Stimulated activated naive B cell treated with anti-CD40 and anti-IgM and Interleukin-4, amounts not matched to agents 10 μg/mL and 1 μg/mL and 100 μg/mL, for 72 hours (primary cell): ENCODE results near the gene PEDS1.
"Not testable (repeated sequence)": the region's sequence is repeated elsewhere in the genome, so short reads cannot be mapped to it uniquely, and the experiment has no call there.

Source experiments
- ATAC-seq, 2 donors: fragments of 150-1000 bp; cut with Tn5 transposase; replicated peaks; 2 replicates each; pipeline ENCODE4 v1.10.0; 2021; ENCODE audit warnings: moderate library complexity in 1 of 2
- DNase-seq: peaks from one replicate; pipeline ENCODE4 v3.0.0; 2021
- H3K27ac Mint-ChIP-seq: one replicate; pipeline ENCODE4 v1.8.0; 2022; ENCODE audit warnings: mild to moderate bottlenecking, mixed read lengths
- H3K27me3 Mint-ChIP-seq, 2 donors: one replicate each; pipeline ENCODE4 v1.8.0; 2022; ENCODE audit warnings: mixed read lengths in 2 of 2
- H3K36me3 Mint-ChIP-seq, 2 donors: one replicate each; pipeline ENCODE4 v1.8.0; 2022; ENCODE audit warnings: mixed read lengths in 2 of 2, mild to moderate bottlenecking in 1 of 2
- H3K4me1 Mint-ChIP-seq, 2 donors: one replicate each; pipeline ENCODE4 v1.8.0; 2022; ENCODE audit warnings: mixed read lengths in 2 of 2, mild to moderate bottlenecking in 1 of 2
- H3K4me3 Mint-ChIP-seq, 2 donors: one replicate each; pipeline ENCODE4 v1.8.0; 2022; ENCODE audit warnings: mild to moderate bottlenecking in 2 of 2, mixed read lengths in 2 of 2, moderate library complexity in 1 of 2
- H3K9me3 Mint-ChIP-seq, 2 donors: one replicate each; pipeline ENCODE4 v1.8.0; 2022; ENCODE audit warnings: mixed read lengths in 2 of 2, mild to moderate bottlenecking in 1 of 2

The PEDS1 gene

GRCh38 chr20:50161494-50161893 lies 8.0 kb upstream of the PEDS1 start:
- not testable (repeated sequence) for DNase-seq, H3K36me3 Mint-ChIP-seq, H3K4me1 Mint-ChIP-seq, H3K9me3 Mint-ChIP-seq, H3K27me3 Mint-ChIP-seq, ATAC-seq, H3K27ac Mint-ChIP-seq, H3K4me3 Mint-ChIP-seq

GRCh38 chr20:50153153-50153499 lies 397 bp downstream of the PEDS1 start:
- peak; percentile 4 to 9 for ATAC-seq
- peaks cover 34 to 58% of the 10 kb centered on the region in 2 donors for H3K4me1 Mint-ChIP-seq

GRCh38 chr20:50152394-50153152 lies 950 bp downstream of the PEDS1 start:
- Mint-ChIP-seq H3K27me3 (no peaks in the 10 kb centered on the region), H3K4me1 (peaks cover 37 to 64% of the 10 kb centered on the region in 2 donors), H3K9me3 (no peaks in the 10 kb centered on the region), H3K4me3 (peak overlapping the region; percentile 92), H3K27ac (peak overlapping the region; percentile 91), H3K36me3 (peaks cover 20 to 23% of the 10 kb centered on the region in 2 donors)
- ATAC-seq (no peak), DNase-seq (no peak)

More at GRCh38 chr20:50153153-50153499, 397 bp downstream of the PEDS1 start:
- Mint-ChIP-seq H3K36me3 (peaks cover 17 to 20% of the 10 kb centered on the region in 2 donors), H3K4me3 (peak overlapping the region; percentile 92), H3K27ac (peak overlapping the region; percentile 91), H3K27me3 (no peaks in the 10 kb centered on the region), H3K9me3 (no peaks in the 10 kb centered on the region)
- DNase-seq: no peak

- peaks cover 48 to 78% of the 10 kb centered on the region in 2 donors for H3K4me1 Mint-ChIP-seq
- H3K27me3 Mint-ChIP-seq: no peaks in the 10 kb centered on the region
- H3K4me3 Mint-ChIP-seq: peak overlapping the region; percentile 0 to 92
- peak overlapping the region; percentile 70 for H3K27ac Mint-ChIP-seq
- no peaks in the 10 kb centered on the region for H3K9me3 Mint-ChIP-seq
- peaks cover 26 to 32% of the 10 kb centered on the region in 2 donors for H3K36me3 Mint-ChIP-seq
- ATAC-seq (no peak), DNase-seq (no peak)
Observed at GRCh38 chr20:50151034-50151743, 2.3 kb downstream of the PEDS1 start.

- no peak for DNase-seq
- peak overlapping the region; percentile 70 for H3K27ac Mint-ChIP-seq
- no peak for ATAC-seq
- peaks cover 29 to 36% of the 10 kb centered on the region in 2 donors for H3K36me3 Mint-ChIP-seq
- H3K9me3 Mint-ChIP-seq: no peaks in the 10 kb centered on the region
- H3K27me3 Mint-ChIP-seq: no peaks in the 10 kb centered on the region
- H3K4me1 Mint-ChIP-seq: peaks cover 52 to 84% of the 10 kb centered on the region in 2 donors
- H3K4me3 Mint-ChIP-seq: no peak overlapping the region
Observed at GRCh38 chr20:50149481-50150254, 3.9 kb downstream of the PEDS1 start.

GRCh38 chr20:50146732-50147662 lies 6.5 kb downstream of the PEDS1 start:
- Mint-ChIP-seq H3K9me3 (no peaks in the 10 kb centered on the region), H3K36me3 (peaks cover 41 to 45% of the 10 kb centered on the region in 2 donors), H3K27ac (peak overlapping the region; percentile 98), H3K27me3 (no peaks in the 10 kb centered on the region), H3K4me1 (peaks cover 42 to 74% of the 10 kb centered on the region in 2 donors), H3K4me3 (peak overlapping the region; percentile 71 to 79)
- ATAC-seq: peak; percentile 95
- DNase-seq: peak; percentile 78

GRCh38 chr20:50146214-50146613 lies 7.3 kb downstream of the PEDS1 start:
- peak overlapping the region; percentile 71 to 79 for H3K4me3 Mint-ChIP-seq
- peaks cover 37 to 47% of the 10 kb centered on the region in 2 donors for H3K36me3 Mint-ChIP-seq
- no peaks in the 10 kb centered on the region for H3K9me3 Mint-ChIP-seq
- DNase-seq (no peak), ATAC-seq (no peak)
- peak overlapping the region; percentile 98 for H3K27ac Mint-ChIP-seq
- peaks cover 36 to 66% of the 10 kb centered on the region in 2 donors for H3K4me1 Mint-ChIP-seq
- no peaks in the 10 kb centered on the region for H3K27me3 Mint-ChIP-seq

- Mint-ChIP-seq H3K4me3 (no peak overlapping the region), H3K4me1 (peaks cover 34 to 60% of the 10 kb centered on the region in 2 donors)
Observed at GRCh38 chr20:50145566-50145965, 8.0 kb downstream of the PEDS1 start.

GRCh38 chr20:50144362-50144761 lies 9.2 kb downstream of the PEDS1 start:
- ATAC-seq (no peak), DNase-seq (no peak)
- H3K4me3 Mint-ChIP-seq: no peak overlapping the region
- H3K4me1 Mint-ChIP-seq: peaks cover 37 to 58% of the 10 kb centered on the region in 2 donors
- H3K27ac Mint-ChIP-seq: no peak overlapping the region
- H3K27me3 Mint-ChIP-seq: no peaks in the 10 kb centered on the region
- H3K9me3 Mint-ChIP-seq: no peaks in the 10 kb centered on the region
- peaks cover 42 to 52% of the 10 kb centered on the region in 2 donors for H3K36me3 Mint-ChIP-seq

More at GRCh38 chr20:50145566-50145965, 8.0 kb downstream of the PEDS1 start:
- ATAC-seq: no peak
- Mint-ChIP-seq H3K27ac (peak overlapping the region; percentile 98), H3K36me3 (peaks cover 37 to 46% of the 10 kb centered on the region in 2 donors), H3K27me3 (no peaks in the 10 kb centered on the region), H3K9me3 (no peaks in the 10 kb centered on the region)
- DNase-seq: no peak

- no peaks in the 10 kb centered on the region for H3K27me3 Mint-ChIP-seq
- ATAC-seq: no peak
- no peak for DNase-seq
- no peak overlapping the region for H3K4me3 Mint-ChIP-seq
- H3K4me1 Mint-ChIP-seq: peaks cover 34 to 48% of the 10 kb centered on the region in 2 donors
- peaks cover 42 to 53% of the 10 kb centered on the region in 2 donors for H3K36me3 Mint-ChIP-seq
- H3K9me3 Mint-ChIP-seq: no peaks in the 10 kb centered on the region
- no peak overlapping the region for H3K27ac Mint-ChIP-seq
Observed at GRCh38 chr20:50142812-50143211, 10.7 kb downstream of the PEDS1 start.

- Mint-ChIP-seq H3K36me3 (peaks cover 45 to 58% of the 10 kb centered on the region in 2 donors), H3K9me3 (no peaks in the 10 kb centered on the region), H3K27ac (no peak overlapping the region), H3K4me1 (peaks cover 32 to 40% of the 10 kb centered on the region in 2 donors), H3K27me3 (no peaks in the 10 kb centered on the region), H3K4me3 (no peak overlapping the region)
- ATAC-seq (no peak), DNase-seq (no peak)
Observed at GRCh38 chr20:50141811-50142561, 11.5 kb downstream of the PEDS1 start.

GRCh38 chr20:50141018-50141675 lies 12.4 kb downstream of the PEDS1 start:
- no peak overlapping the region for H3K4me3 Mint-ChIP-seq
- no peak overlapping the region for H3K27ac Mint-ChIP-seq
- H3K9me3 Mint-ChIP-seq: no peaks in the 10 kb centered on the region
- H3K27me3 Mint-ChIP-seq: no peaks in the 10 kb centered on the region
- DNase-seq (no peak), ATAC-seq (no peak)
- peaks cover 23 to 31% of the 10 kb centered on the region in 2 donors for H3K4me1 Mint-ChIP-seq
- H3K36me3 Mint-ChIP-seq: peaks cover 42 to 53% of the 10 kb centered on the region in 2 donors
